HG03457 (cell line): ENCODE measurements around the gene VIPR1.

Experiments
- ATAC-seq: cut with Tn5 transposase; IDR thresholded peaks from one replicate; pipeline ENCODE4 v1.9.1; 2021; ENCODE audit warnings: moderate number of reproducible peaks; ENCODE audit not compliant: unreplicated experiment

VIPR1 gene

GRCh38 chr3:42509111-42509510 is 6.7 kb downstream of the VIPR1 start:
- ATAC-seq, result no peak

DNA sequence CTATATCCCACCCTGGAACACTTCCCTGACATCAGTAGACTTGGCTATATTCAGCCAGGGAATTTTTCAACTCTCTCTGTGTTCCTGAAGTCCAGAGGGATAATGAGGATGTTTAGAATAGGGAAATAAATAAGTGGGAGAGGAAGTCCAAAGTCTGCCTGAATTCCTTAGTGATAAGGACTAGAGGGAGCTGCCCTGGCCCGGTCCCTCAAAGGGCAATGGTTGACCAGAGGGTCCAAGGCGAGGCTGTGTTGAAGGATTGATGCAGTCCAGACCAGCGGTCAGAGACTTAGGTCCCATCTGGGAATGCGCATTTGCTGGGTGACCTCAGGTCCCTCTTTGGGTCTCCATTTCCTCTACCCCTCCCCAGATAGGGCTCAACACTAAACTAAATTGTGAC is 7.9 kb downstream of the VIPR1 start:
- ATAC-seq, result no peak

- no peak for ATAC-seq
These were observed 8.8 kb downstream of the VIPR1 start for GRCh38 chr3:42511201-42511600.

DNA sequence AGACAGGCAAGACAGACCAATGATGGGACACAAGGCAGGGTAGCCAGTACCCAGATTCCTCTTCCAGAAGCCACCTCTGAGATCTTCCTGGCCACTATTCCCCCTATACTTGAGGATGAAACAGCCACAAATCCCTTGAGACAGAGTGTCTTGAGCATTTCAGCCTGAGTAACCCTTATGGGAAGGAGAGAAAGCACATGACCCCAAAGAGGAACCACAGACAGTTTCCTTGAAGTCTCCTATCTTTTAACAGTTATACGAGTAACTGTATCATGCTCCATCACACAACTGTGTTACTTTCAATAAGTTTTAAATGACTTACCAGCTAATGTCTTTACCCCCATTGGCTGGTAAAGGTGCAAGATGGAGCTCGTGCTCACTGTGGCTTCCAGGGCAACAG is 9.3 kb downstream of the VIPR1 start:
- ATAC-seq, result no peak

- ATAC-seq, result no peak
These were observed 10.7 kb downstream of the VIPR1 start for GRCh38 chr3:42513121-42513520.

- ATAC-seq, result no peak
These were observed 11.1 kb downstream of the VIPR1 start for GRCh38 chr3:42513521-42513920.

DNA sequence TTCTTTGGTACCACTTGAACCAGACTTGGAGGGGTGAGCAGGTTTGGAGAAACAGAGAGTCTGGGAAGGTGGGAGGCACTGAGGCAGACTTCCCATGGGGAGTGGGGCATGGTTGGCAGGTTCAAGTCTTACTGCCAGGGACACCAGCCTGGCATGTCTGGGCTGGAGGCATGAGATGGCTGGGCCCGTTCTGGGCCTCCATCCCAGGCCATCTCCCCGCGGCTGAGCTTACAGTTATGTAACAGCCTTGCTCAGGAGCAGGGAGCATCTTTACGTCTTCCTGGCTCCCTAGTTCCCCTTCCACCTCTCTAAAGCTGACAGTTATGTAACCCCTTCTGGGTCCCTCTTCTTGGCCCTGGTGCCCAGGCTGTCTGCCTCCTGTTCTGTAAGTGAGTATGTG is 12.4 kb downstream of the VIPR1 start:
- no peak for ATAC-seq

DNA sequence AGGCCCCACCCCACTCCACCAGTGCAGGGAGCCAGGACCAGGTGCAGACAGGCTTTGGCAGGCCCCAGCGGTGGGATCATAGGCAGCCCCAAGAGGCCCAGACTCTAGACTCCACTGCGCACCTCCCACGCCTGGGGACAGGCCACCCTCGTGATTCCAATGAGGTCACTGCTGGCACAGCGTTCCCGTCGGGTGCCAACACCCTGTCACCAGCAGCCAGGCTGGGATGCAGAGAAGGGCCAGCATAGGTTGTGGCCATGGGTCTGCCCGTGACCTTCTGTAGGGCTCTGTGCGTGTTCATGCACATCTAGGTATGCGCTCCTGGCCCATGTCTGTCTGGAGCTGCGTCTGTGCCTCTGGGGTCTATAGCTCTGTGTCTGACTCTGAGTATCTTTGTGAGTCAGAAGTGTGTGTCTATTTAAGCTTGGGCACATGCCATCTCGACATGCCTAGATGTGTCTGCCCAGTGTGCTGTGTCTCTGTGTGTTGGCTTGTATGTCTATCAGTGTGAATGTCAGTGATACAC is 13.0 kb downstream of the VIPR1 start:
- no peak for ATAC-seq

- ATAC-seq, result no peak
These were observed 13.5 kb downstream of the VIPR1 start for GRCh38 chr3:42515976-42516375.

DNA sequence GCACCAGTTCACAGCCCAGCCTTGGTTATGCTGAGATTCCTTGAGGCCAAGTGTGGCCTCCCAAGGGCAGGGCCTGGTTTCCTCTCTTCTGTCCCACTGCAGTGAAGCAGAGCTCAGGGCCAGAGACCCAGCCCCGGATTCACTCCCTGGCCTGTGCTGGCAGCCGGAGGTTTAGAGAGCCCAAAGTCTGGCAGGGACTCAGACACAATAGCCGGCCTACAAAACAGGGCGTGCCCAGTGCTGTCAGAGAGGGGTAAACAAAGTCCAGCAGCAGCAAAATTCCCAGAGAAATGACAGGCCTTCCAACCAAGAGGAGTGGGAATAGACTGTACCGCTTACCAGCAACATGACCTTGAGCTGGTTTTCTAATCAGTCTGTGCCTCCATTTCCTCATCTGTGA is 14.0 kb downstream of the VIPR1 start:
- no peak for ATAC-seq

DNA sequence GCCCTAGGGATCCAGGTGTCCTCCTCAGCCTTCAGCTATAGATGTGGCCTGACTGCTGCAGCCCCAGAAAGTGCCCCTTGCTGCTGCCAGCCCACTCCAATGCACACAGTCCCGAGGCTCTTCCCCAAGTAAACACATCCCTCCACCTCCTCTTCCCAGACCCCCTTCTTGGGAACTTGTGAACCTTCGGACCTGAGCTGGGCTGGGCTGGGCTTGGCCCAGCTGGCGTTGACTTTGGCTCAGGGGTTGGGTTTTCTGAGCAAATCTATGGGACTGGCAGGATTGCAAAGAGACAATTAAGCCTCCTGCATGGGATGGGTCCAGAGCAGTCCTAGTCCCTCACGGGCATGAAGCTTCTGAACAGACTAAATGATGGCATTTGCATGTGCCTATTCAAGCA is 14.7 kb downstream of the VIPR1 start:
- ATAC-seq, result no peak

GRCh38 chr3:42518800-42519567 is 16.5 kb downstream of the VIPR1 start:
- ATAC-seq, result no peak

DNA sequence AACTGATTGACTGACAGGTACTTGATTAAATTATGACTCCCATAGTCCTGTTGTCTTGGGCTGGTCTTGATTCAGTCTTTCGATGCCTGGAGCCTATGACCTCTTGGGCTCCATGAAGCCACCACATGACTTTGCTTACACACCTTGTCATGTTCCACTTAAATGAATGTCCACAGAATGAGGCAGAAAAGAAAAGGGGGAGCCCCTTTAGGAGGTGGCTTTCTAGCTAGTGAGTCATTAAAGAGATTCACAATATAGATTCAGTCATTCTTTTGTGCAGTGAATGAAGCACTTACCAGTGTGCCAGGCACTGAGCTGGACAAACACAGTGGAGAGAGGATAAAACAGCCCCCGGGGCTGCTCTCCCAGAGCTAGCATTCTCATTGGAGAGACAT is 17.1 kb downstream of the VIPR1 start:
- no peak for ATAC-seq

DNA sequence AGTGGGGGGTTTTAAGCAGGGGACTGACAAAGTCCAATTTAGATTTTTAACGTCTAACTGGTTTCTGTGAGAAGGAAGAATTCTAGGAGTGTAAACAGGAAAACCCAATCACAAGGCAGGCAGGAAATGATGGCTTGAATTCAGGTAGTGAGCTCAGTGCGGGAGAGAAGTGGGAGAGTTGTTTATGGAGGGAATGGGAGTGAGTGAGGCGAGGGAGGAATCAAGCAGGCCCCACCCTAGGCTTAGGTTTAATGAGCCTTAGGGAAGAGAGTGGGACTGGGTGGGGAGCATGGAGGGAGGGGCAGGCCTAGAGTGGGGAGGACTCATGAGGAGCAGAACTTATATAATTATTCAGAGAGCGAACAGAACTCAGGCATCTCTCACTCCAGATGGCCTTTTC is 17.9 kb downstream of the VIPR1 start:
- no peak for ATAC-seq

DNA sequence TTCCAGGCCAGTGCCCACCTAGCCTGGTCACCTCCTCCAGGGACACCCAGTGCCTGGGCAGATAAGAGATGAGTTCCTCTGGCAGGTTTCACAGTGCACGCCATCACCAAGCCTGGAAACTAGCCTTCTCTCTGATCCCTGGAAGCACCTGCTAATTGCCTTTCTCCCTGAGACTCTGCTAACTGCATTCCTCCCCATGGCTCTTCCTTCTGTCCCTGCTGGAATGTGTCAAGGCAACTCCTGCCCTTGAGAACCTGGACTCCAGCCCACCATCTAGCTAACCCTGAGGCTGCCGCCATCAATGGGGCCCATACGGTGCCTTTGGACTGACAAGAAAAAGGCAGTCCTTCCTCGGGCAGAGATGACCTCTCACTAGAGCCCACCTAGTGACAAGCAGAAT is 18.5 kb downstream of the VIPR1 start:
- ATAC-seq, result no peak

DNA sequence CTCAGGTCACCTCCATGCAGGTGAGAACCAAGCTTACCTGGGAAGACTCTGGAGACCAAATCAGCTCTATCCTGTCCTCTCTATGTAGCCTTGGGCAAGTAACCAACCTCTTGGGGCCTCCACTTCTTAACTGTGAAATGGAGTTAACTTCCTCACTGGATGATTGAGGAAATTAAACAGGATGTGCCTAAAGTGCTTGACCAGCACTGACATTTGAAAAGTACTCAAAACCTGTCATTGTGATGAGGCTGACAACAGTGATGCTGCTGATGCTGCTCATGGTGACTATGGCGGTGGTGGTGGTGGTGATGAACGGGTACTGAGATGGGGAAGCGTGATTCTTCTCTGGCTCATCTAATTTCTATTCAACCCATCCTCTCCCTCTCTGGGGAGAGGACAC is 22.3 kb downstream of the VIPR1 start:
- ATAC-seq, result no peak

- no peak for ATAC-seq
These were observed 22.8 kb downstream of the VIPR1 start for GRCh38 chr3:42525212-42525611.

- ATAC-seq, result no peak
These were observed 23.4 kb downstream of the VIPR1 start for GRCh38 chr3:42525736-42526345.

- no peak for ATAC-seq
These were observed 24.3 kb downstream of the VIPR1 start for GRCh38 chr3:42526616-42527367.

DNA sequence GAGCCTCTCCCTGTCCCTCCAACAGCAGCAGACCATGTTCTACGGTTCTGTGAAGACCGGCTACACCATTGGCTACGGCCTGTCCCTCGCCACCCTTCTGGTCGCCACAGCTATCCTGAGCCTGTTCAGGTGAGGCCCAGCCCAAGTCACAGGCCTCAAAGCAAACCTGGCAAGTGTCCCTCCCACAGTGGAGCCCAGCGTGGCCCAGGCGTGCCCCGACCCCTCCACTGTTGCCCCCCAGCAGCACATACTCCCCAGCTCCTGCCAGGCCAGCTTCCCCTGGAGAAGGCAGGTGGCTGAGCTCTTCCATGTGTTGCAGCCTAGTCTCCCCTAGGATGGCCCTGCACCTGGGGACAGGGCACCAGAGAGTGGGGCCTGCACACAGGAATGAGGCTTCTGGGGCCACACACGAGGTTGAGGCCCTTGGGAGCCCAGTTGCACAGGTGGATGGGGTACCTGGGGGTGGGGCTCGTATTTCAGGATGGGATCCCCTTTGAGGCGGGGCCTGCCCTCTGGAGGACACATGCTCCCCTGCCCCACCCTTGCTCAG is 25.0 kb downstream of the VIPR1 start:
- no peak for ATAC-seq

GRCh38 chr3:42529468-42529867 is 27.0 kb downstream of the VIPR1 start:
- no peak for ATAC-seq

GRCh38 chr3:42530073-42530472 is 27.6 kb downstream of the VIPR1 start:
- no peak for ATAC-seq
